ENCODE data around the gene FZD7.

The FZD7 gene

DNA sequence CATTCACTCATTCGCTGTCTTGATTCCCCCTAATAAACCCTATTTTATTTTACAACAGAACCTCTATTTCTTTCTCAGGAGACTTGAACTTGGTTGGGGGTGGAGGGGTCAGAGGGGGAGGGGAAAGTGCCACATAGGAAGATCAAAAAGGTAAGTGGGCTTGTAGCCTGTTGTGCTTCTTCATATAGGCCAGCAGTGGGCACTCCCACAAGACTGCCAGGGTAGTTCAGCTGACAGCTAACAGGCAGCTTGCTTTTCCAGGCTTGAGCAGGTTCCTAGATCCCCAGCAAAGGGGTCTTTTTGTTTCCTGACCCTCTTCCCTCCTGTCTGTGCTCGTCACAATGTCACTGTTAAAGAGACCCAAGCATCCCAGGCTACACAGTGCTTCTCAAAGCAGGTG, 38.6 kb downstream of the FZD7 start:
- H3K27ac ChIP-seq (ENCODE audit: low read length) = no peak overlapping the region
- H3K9me3 ChIP-seq (ENCODE audit: control insufficient read depth, low read depth, low read length) = no peaks in the 10 kb centered on the region
- H3K27me3 ChIP-seq (ENCODE audit: control insufficient read depth, insufficient read depth, low read length) = no peaks in the 10 kb centered on the region
- H3K4me1 ChIP-seq (ENCODE audit: control insufficient read depth, low read depth, low read length) = peaks cover 7% of the 10 kb centered on the region
- no peak overlapping the region for H3K9ac ChIP-seq (ENCODE audit: low read length)
- H3K4me3 ChIP-seq (ENCODE audit: low read length) = no peak overlapping the region
- H3K36me3 ChIP-seq (ENCODE audit: control insufficient read depth, low read depth, low read length) = no peaks in the 10 kb centered on the region

DNA sequence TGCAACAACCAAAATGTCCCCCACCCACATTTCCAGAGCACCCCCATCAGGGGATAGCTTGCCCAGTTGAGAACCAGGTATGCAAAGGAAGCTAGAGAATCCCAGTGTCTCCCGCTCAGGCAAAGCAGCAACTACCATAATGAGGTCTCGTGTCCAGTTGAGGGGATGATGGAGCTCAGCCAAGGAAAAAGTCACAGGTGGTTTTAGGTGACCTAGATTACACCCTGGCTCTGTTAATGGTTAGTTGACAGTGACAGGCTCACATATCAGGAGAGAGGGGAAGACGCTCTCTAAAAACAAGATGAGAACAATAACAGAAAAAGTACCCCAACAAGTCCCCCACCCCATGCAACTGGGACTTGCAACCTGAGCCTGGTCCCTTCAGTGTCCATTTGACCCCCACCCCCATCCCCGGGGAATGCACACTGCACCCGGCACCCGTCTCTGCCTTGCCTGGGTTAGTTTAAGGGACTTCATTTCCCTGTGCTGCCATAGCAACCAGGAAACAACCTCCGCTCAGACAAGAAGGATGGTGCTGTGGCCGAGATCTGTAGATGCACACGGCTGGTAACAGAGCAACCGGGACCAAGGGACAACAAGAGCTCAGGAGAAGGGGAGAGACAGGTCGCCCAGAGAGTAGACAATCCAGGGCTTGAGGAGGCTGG, 39.2 kb downstream of the FZD7 start, which contains the start of gene KIAA2012:
Gene KIAA2012 (plus strand): TSS at position 519 of the 665 bp plus-strand sequence. CDS start 373 bp downstream, outside the sequence.
- Histone ChIP-seq H3K27ac (ENCODE audit: low read length) (no peak within 1 kb of the TSS), H3K4me1 (ENCODE audit: control insufficient read depth, low read depth, low read length) (peaks cover 7% of the 10 kb centered on the region), H3K9ac (ENCODE audit: low read length) (no peak within 1 kb of the TSS), H3K9me3 (ENCODE audit: control insufficient read depth, low read depth, low read length) (no peaks in the 10 kb centered on the region), H3K4me3 (ENCODE audit: low read length) (no peak within 1 kb of the TSS), H3K36me3 (ENCODE audit: control insufficient read depth, low read depth, low read length) (no peaks in the 10 kb centered on the region), H3K27me3 (ENCODE audit: control insufficient read depth, insufficient read depth, low read length) (no peaks in the 10 kb centered on the region)

DNA sequence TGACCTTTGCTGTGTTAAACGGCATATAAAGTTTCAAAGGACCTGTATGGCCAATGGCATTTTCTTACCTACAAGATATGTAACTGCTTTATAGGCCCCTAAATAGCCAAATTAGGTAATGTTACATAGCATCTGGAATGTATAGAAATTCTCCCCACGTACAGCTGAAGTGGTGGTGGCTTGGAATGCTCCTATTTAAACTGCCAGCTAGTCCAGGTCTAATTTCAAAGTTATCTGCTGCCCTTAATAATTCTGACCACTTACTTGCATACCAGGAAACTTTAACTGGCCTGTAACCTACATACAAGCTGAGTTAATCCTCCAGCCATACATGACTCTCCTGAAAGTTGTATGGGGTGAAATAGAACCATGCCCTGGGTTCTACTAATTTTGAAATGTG, 40.7 kb downstream of the FZD7 start:
- H3K4me1 ChIP-seq (ENCODE audit: control insufficient read depth, low read depth, low read length) = peaks cover 7% of the 10 kb centered on the region
- H3K27ac ChIP-seq (ENCODE audit: low read length) = no peak overlapping the region
- no peak overlapping the region for H3K9ac ChIP-seq (ENCODE audit: low read length)
- no peaks in the 10 kb centered on the region for H3K9me3 ChIP-seq (ENCODE audit: control insufficient read depth, low read depth, low read length)
- H3K27me3 ChIP-seq (ENCODE audit: control insufficient read depth, insufficient read depth, low read length) = no peaks in the 10 kb centered on the region
- H3K4me3 ChIP-seq (ENCODE audit: low read length) = no peak overlapping the region
- no peaks in the 10 kb centered on the region for H3K36me3 ChIP-seq (ENCODE audit: control insufficient read depth, low read depth, low read length)

DNA sequence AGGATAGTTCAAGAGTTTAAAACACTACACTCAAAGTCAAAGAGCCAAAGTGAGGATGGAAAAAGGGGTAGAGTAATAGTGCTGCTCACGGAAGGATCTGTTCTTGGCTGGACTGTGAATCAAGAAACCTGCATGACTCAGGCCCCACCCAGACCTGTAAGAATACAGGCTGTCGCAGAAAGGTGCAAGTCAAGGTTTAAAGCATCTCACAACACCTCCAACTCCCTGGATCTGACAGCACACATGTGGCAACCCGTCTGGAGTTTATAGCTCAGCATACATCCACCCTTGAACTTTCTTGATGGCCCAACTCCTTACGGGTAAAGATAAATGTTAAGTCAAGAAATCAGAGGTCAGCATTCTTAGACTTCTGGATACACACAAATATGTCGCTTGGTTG, 45.7 kb downstream of the FZD7 start:
- Histone ChIP-seq H3K27ac (ENCODE audit: low read length) (no peak overlapping the region), H3K4me1 (ENCODE audit: control insufficient read depth, low read depth, low read length) (peaks cover 4% of the 10 kb centered on the region), H3K36me3 (ENCODE audit: control insufficient read depth, low read depth, low read length) (no peaks in the 10 kb centered on the region), H3K27me3 (ENCODE audit: control insufficient read depth, insufficient read depth, low read length) (no peaks in the 10 kb centered on the region), H3K9ac (ENCODE audit: low read length) (no peak overlapping the region), H3K4me3 (ENCODE audit: low read length) (no peak overlapping the region), H3K9me3 (ENCODE audit: control insufficient read depth, low read depth, low read length) (no peaks in the 10 kb centered on the region)

DNA sequence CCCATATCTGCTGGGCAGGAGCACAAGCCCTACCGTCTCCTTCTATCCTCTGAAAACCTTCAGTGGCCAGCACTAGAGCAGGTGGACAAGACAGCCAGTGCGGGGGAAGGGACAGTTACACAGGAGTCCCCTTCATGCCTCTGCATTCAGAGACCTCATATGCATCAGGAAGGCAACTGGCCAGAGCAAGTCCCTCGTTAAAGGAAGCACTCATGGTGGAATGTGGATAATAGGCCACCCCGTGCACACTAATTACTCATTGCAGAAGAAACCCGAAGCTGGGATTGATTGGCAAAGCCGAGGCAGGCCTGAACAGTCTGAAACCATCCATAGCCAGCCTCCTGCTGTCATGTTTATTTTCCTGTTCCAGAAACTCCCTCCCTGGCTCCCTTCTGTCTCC, 50.6 kb downstream of the FZD7 start:
- no peak overlapping the region for H3K9ac ChIP-seq (ENCODE audit: low read length)
- H3K27ac ChIP-seq (ENCODE audit: low read length) = no peak overlapping the region
- H3K4me3 ChIP-seq (ENCODE audit: low read length) = no peak overlapping the region

More for the DNA sequence above, 50.6 kb downstream of the FZD7 start:
- H3K36me3 ChIP-seq (ENCODE audit: control insufficient read depth, low read depth, low read length) = no peaks in the 10 kb centered on the region
- H3K4me1 ChIP-seq (ENCODE audit: control insufficient read depth, low read depth, low read length) = peaks cover 6% of the 10 kb centered on the region
- no peaks in the 10 kb centered on the region for H3K9me3 ChIP-seq (ENCODE audit: control insufficient read depth, low read depth, low read length)
- no peaks in the 10 kb centered on the region for H3K27me3 ChIP-seq (ENCODE audit: control insufficient read depth, insufficient read depth, low read length)

All from iPS-18a (cell line).